ENCODE data around the gene TAF4B. TPM values are rescaled to one million over a fixed set of nuclear protein-coding genes. Genes with fewer than 3 reads are reported as not detected.

The TAF4B gene
- total and polyA plus RNA-seq, 10 of the 15 experiments (the other 5 are each of a cell fraction or from before 2014, with no cell fraction given): 2.3 to 15.0 (median 12.2) TPM

- in situ Hi-C loops (cut with MboI) (no loop called here), intact Hi-C loops (cut with micrococcal nuclease; ENCODE audit: unreplicated experiment) (no loop called here)
- 72% methylated on average over 4 of the region's 4 CpGs for WGBS (ENCODE audit: insufficient coverage, insufficient replicate concordance, low lambda C conversion rate, missing lambda C conversion rate)
- no peak for FAIRE-seq
- TF ChIP-seq CHD4 (IDR thresholded peaks at IDR 0.05): no peak
- TF ChIP-seq PAX5 (IDR thresholded peaks at IDR 0.05; ENCODE audit: borderline replicate concordance, low read depth, low read length): no peak
- TF ChIP-seq PBX3 (IDR thresholded peaks at IDR 0.05; ENCODE audit: insufficient replicate concordance, low read depth, low read length): no peak
- TF ChIP-seq POLR2AphosphoS5 (IDR thresholded peaks at IDR 0.05; ENCODE audit: low read length): no peak
- TF ChIP-seq MTA2 (IDR thresholded peaks at IDR 0.05; ENCODE audit: low read depth): no peak
- no peak for TF ChIP-seq RBBP5 (conservative IDR thresholded peaks at IDR 0.05)
- no peak for TF ChIP-seq ZNF24 (IDR thresholded peaks at IDR 0.05)
- TF ChIP-seq EP300 (IDR thresholded peaks at IDR 0.05; ENCODE audit: borderline replicate concordance in 1 of 2, control insufficient read depth in 1 of 2, low read depth in 2 of 2, low read length in 2 of 2): no peak
- TF ChIP-seq POU2F2 (IDR thresholded peaks at IDR 0.05; ENCODE audit: borderline replicate concordance, low read depth, low read length): no peak
- TF ChIP-seq MTA3 (IDR thresholded peaks at IDR 0.05; ENCODE audit: borderline replicate concordance, low read length): no peak
- TF ChIP-seq NRF1 (conservative IDR thresholded peaks at IDR 0.05; ENCODE audit: low read depth, low read length): no peak
- no peak for TF ChIP-seq RFX5 (IDR thresholded peaks at IDR 0.05; ENCODE audit: low read depth, low read length)
- TF ChIP-seq SMC3 (IDR thresholded peaks at IDR 0.05; ENCODE audit: borderline replicate concordance, low read length): no peak
- TF ChIP-seq, protein P1, sequence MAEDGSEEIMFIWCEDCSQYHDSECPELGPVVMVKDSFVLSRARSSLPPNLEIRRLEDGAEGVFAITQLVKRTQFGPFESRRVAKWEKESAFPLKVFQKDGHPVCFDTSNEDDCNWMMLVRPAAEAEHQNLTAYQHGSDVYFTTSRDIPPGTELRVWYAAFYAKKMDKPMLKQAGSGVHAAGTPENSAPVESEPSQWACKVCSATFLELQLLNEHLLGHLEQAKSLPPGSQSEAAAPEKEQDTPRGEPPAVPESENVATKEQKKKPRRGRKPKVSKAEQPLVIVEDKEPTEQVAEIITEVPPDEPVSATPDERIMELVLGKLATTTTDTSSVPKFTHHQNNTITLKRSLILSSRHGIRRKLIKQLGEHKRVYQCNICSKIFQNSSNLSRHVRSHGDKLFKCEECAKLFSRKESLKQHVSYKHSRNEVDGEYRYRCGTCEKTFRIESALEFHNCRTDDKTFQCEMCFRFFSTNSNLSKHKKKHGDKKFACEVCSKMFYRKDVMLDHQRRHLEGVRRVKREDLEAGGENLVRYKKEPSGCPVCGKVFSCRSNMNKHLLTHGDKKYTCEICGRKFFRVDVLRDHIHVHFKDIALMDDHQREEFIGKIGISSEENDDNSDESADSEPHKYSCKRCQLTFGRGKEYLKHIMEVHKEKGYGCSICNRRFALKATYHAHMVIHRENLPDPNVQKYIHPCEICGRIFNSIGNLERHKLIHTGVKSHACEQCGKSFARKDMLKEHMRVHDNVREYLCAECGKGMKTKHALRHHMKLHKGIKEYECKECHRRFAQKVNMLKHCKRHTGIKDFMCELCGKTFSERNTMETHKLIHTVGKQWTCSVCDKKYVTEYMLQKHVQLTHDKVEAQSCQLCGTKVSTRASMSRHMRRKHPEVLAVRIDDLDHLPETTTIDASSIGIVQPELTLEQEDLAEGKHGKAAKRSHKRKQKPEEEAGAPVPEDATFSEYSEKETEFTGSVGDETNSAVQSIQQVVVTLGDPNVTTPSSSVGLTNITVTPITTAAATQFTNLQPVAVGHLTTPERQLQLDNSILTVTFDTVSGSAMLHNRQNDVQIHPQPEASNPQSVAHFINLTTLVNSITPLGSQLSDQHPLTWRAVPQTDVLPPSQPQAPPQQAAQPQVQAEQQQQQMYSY (CRISPR knock-in tag; IDR thresholded peaks at IDR 0.05): no peak
- TF ChIP-seq MYB (IDR thresholded peaks at IDR 0.05; ENCODE audit: borderline replicate concordance, low read depth, low read length): no peak
- SMC1A ChIA-PET (ENCODE audit: uncharacterized antibody, unreplicated experiment): interaction anchor here (0.6 to 1.4 kb wide), 2 partner anchors 11 to 102 kb away, joined by 3 read pairs; no protein-coding TSS in a partner anchor
- Histone ChIP-seq H3K4me1 (ENCODE audit: control insufficient read depth, insufficient read depth, low read length) (peaks cover 6% of the 10 kb centered on the region), H4K20me1 (ENCODE audit: control insufficient read depth, insufficient read depth) (no peaks in the 10 kb centered on the region), H3K9me3 (replicated peaks; ENCODE audit: control insufficient read depth, insufficient read depth, low read length) (no peaks in the 10 kb centered on the region), H3K4me3 (no peak overlapping the region), H3K27me3 (replicated peaks in 1 of 2; ENCODE audit: control insufficient read depth in 2 of 2, insufficient read depth in 2 of 2, low read length in 1 of 2) (no peaks in the 10 kb centered on the region), H3K27ac (ENCODE audit: control insufficient read depth, insufficient read depth) (no peak overlapping the region), H3K9ac (ENCODE audit: control insufficient read depth, insufficient read depth, low read length) (no peak overlapping the region), H3K36me3 (ENCODE audit: control insufficient read depth in 2 of 2, insufficient read depth in 2 of 2, low read length in 1 of 2) (no peaks in the 10 kb centered on the region), H2AFZ (ENCODE audit: control insufficient read depth, low read depth, low read length) (no peak overlapping the region), H3K4me2 (ENCODE audit: control insufficient read depth, insufficient read depth) (no peak overlapping the region), H3K79me2 (ENCODE audit: control insufficient read depth, insufficient read depth, low read length) (no peaks in the 10 kb centered on the region)
- CTCF ChIA-PET: interaction anchor here (0.8 to 1.1 kb wide), 3 partner anchors 8 to 14 kb away, joined by 3 to 4 read pairs (median 4); no protein-coding TSS in a partner anchor
- DNase-seq (ENCODE audit: low read depth, low spot score): no peak
- RAD21 ChIA-PET (ENCODE audit: unreplicated experiment): no interaction called here
- BruUV-seq (replicated peaks): no TSS peak
- no peak for ATAC-seq
- POLR2A ChIA-PET: no interaction called here
Measured at GRCh38 chr18:26210147-26210546, 16.1 kb upstream of the TAF4B start.

Data from GM12878 (cell line).